IPS DF 6.9 (cell line): ENCODE data around the gene OR51Q1.

ENCODE experiments used
- DNase-seq: peaks from one replicate; pipeline ENCODE4 v3.0.0-alpha.2; 2013; ENCODE audit warnings: low read depth, low spot score
- H3K27ac ChIP-seq: one replicate; pipeline ENCODE4 v1.5.1; 2013; ENCODE audit warnings: low read length, control low read depth
- H3K27me3 ChIP-seq: 2 replicates; pipeline ENCODE4 v1.6.1; 2013; ENCODE audit warnings: mild to moderate bottlenecking, low read length; ENCODE audit not compliant: control insufficient read depth, insufficient read depth
- H3K36me3 ChIP-seq: 2 replicates; pipeline ENCODE4 v1.6.1; 2013; ENCODE audit warnings: low read length; ENCODE audit not compliant: control insufficient read depth, insufficient read depth
- H3K4me1 ChIP-seq: 2 replicates; pipeline ENCODE4 v1.6.1; 2013; ENCODE audit warnings: low read length; ENCODE audit not compliant: control insufficient read depth, insufficient read depth
- H3K4me3 ChIP-seq: 2 replicates; pipeline ENCODE4 v1.5.1; 2013; ENCODE audit warnings: mild to moderate bottlenecking, low read length
- H3K9me3 ChIP-seq: 2 replicates; pipeline ENCODE4 v1.6.1; 2013; ENCODE audit warnings: low read length, inconsistent platforms; ENCODE audit not compliant: control insufficient read depth, insufficient read depth
- WGBS: extraction: QIAGEN DNeasy Blood & Tissue Kit; methylation state at CpG from one replicate; pipeline ENCODE4 v1.1.7; 2013; ENCODE audit warnings: mixed read lengths, missing lambda C conversion rate; ENCODE audit not compliant: insufficient read length, insufficient coverage; 5-methylcytosine and 5-hydroxymethylcytosine counted together

Gene OR51Q1, protein sequence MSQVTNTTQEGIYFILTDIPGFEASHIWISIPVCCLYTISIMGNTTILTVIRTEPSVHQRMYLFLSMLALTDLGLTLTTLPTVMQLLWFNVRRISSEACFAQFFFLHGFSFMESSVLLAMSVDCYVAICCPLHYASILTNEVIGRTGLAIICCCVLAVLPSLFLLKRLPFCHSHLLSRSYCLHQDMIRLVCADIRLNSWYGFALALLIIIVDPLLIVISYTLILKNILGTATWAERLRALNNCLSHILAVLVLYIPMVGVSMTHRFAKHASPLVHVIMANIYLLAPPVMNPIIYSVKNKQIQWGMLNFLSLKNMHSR

DNA sequence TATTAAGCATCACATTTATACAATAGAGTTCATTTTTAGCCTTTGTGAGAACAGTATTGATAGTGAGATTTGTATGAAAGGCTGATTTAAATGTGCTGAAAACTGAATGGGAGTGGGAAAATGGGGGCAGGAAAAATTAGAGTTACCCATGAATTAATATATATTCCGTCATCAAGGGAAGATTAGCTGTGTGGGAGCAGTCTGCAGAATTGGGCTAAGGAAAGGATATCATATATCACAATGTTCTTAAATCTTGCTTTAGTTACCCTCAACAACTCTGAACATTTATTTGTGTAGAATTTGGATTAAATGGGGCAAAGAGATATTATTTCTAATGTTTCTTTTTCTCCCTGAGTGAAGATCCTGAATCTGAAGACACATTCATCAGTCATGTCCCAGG lies at the start of gene OR51Q1:
OR51Q1 (plus strand) TSS at position 301 of the 400 bp plus-strand sequence; CDS start at position 391, 90 bp downstream.
- Histone ChIP-seq H3K27ac (no peak within 1 kb of the TSS), H3K4me1 (no peaks in the 10 kb centered on the region), H3K4me3 (no peak within 1 kb of the TSS), H3K36me3 (no peaks in the 10 kb centered on the region), H3K27me3 (no peaks in the 10 kb centered on the region), H3K9me3 (no peaks in the 10 kb centered on the region)
- no peak for DNase-seq
- no CpG with 5 or more reads among the region's 1 CpG for WGBS

DNA sequence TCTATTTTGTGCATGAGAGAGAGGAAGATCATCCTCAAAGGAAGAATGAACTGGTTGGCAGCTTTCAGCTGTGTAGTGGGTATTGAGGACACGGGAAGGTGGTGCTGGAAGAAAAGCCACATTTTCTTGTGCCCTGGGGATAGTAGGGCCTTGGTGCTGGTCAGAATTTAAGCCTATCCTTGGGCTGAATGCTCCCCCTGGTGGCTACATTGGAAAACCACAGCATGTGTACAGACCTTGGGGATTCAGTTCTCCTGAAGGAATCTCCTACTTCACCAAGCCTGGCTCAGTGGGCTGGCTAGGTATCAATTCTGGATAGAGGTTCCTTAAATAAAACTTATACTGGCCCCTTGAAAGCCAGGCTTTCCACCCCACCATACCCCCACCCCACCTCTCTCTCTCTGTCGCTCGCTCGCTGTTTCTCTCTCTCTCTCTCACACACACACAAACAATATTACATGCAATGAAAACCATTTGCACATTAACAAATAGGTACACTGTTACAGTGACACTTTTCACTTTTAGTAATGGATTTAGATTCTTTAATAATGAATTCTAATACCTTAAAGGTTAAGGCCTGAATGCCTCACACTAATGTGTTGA lies 41.1 kb upstream of the OR51Q1 start:
- no CpG with 5 or more reads among the region's 4 CpGs for WGBS

DNA sequence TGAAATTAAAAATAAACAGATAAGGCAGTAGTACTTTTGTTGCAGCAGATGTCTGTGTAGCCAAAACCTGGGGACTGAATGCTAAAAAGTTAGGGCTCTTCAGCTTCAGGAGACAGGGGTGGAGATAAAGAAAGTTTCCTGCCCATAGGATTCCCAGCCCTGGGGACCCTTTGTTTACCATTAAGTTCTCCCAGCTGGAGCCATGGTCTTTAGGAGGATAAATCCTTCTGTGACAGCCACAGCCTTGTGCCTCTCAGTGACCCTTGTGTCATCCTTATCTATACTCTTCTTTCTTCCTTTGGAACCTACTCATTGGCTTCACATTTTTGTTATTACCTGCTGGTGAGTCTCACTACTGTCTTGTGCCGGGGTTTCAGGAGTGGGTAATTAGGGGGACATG lies 38.3 kb upstream of the OR51Q1 start, which contains the start of gene OR51M1:
OR51M1 (plus strand) TSS at position 237 of the 400 bp plus-strand sequence. CDS start 5,587 bp downstream, outside the sequence.
- Histone ChIP-seq H3K4me1 (no peaks in the 10 kb centered on the region), H3K27me3 (no peaks in the 10 kb centered on the region), H3K4me3 (no peak within 1 kb of the TSS), H3K27ac (no peak within 1 kb of the TSS), H3K36me3 (no peaks in the 10 kb centered on the region), H3K9me3 (no peaks in the 10 kb centered on the region)
- WGBS, result no CpG with 5 or more reads among the region's 1 CpG
- DNase-seq, result no peak

More for the DNA sequence above, 41.1 kb upstream of the OR51Q1 start:
- DNase-seq, result peak; percentile 50
- H3K27ac ChIP-seq, result no peak overlapping the region
- H3K4me1 ChIP-seq, result no peaks in the 10 kb centered on the region
- no peaks in the 10 kb centered on the region for H3K27me3 ChIP-seq
- H3K36me3 ChIP-seq, result no peaks in the 10 kb centered on the region
- H3K9me3 ChIP-seq, result no peaks in the 10 kb centered on the region
- H3K4me3 ChIP-seq, result no peak overlapping the region

DNA sequence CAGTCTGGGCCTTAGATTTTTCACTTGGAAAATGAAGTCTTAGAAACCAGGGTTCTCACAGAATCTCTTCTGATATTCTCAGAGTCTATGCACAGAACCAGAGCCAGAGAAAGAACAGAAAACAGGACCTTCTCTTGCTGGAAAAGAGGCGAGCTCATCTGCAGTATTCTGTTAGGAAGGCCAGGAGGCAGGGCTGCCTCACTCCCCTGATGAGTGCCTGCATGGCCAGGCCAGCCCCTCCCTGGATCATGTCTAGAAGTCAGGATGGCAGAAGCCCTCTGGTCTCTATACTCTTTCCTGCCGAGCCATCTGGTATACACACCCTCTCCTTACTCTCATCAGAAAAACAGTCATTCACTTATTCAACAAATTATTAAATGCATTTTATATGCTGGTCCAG lies 37.6 kb upstream of the OR51Q1 start:
- Histone ChIP-seq H3K9me3 (no peaks in the 10 kb centered on the region), H3K27me3 (no peaks in the 10 kb centered on the region), H3K36me3 (no peaks in the 10 kb centered on the region), H3K4me1 (no peaks in the 10 kb centered on the region), H3K27ac (no peak overlapping the region), H3K4me3 (no peak overlapping the region)
- no CpG with 5 or more reads among the region's 2 CpGs for WGBS
- DNase-seq, result no peak

DNA sequence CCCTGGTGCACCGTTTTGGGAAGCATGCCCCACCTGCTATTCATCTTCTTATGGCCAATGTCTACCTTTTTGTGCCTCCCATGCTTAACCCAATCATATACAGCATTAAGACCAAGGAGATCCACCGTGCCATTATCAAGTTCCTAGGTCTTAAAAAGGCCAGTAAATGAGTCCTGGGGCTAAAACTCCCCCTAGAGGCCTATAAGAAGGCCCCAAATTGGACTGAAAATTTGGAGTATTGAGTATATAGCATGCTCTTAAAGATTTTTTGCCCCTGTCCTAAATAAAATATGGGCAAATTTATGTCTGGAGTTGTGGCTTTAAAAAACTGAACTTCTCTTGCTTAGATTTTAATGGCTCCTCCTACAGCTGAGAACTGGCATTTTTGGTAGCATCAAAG lies 31.7 kb upstream of the OR51Q1 start:
- Histone ChIP-seq H3K27ac (no peak overlapping the region), H3K4me3 (no peak overlapping the region), H3K9me3 (no peaks in the 10 kb centered on the region), H3K36me3 (no peaks in the 10 kb centered on the region), H3K4me1 (no peaks in the 10 kb centered on the region), H3K27me3 (no peaks in the 10 kb centered on the region)
- no CpG with 5 or more reads among the region's 2 CpGs for WGBS
- DNase-seq, result no peak

DNA sequence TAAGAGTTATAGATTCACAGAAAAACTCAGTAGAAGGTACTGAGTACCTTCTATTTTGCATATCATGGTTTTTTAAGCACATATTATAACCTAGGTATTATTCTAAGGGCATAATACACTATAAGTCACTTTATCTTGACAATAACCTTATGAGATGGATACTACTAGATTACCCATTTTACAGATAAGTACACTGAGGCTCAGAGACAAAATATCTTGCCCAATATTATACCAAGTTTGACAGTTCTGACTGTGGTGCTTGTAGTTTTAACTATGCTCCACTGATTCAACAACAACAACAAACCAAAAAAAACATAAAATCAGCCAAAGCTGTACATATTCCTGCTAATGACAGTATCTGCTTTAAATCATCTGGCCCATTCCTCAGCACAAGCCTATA lies 27.8 kb upstream of the OR51Q1 start:
- Histone ChIP-seq H3K27ac (no peak overlapping the region), H3K9me3 (no peaks in the 10 kb centered on the region), H3K4me3 (no peak overlapping the region), H3K4me1 (no peaks in the 10 kb centered on the region), H3K27me3 (no peaks in the 10 kb centered on the region), H3K36me3 (no peaks in the 10 kb centered on the region)
- no peak for DNase-seq

DNA sequence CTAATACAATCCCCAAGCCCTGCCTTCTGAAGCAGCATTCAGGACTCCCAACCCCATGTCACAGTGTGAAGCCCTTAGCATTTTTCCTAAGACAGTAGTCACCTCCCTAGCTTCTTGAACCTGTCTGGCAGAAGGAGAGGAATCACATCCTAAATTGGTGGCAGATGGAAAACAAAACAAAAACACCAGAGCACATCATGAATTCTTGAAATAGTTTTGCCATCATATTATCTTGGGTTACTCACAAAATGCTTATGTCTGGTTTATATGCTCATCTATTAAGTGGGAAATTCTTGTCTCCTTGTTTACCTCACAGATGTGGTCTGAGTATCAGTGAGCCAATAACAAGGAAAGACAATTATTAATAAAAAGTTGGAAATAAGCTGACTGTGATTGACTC lies 23.0 kb upstream of the OR51Q1 start:
- Histone ChIP-seq H3K27me3 (no peaks in the 10 kb centered on the region), H3K9me3 (no peaks in the 10 kb centered on the region), H3K27ac (no peak overlapping the region), H3K36me3 (no peaks in the 10 kb centered on the region), H3K4me1 (no peaks in the 10 kb centered on the region), H3K4me3 (no peak overlapping the region)
- no peak for DNase-seq

DNA sequence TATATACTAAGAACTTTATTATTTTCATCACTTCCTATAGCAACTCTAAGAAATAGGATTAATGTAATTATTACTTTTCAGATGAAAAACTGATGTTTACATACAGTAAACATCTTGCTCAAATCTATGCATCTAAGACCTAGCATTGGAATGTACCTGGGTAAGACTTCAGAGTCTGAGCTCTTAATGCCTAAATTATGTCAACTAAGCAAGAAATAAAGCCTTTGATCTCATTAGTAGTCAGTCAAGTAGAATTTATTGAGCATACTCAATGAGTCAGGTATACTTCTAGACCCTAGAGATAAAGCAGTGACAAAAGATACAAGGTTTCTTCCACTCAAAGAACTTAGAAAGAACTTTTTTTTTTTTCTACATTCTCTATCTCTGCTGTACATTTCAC lies 16.7 kb upstream of the OR51Q1 start:
- H3K4me1 ChIP-seq, result no peaks in the 10 kb centered on the region

DNA sequence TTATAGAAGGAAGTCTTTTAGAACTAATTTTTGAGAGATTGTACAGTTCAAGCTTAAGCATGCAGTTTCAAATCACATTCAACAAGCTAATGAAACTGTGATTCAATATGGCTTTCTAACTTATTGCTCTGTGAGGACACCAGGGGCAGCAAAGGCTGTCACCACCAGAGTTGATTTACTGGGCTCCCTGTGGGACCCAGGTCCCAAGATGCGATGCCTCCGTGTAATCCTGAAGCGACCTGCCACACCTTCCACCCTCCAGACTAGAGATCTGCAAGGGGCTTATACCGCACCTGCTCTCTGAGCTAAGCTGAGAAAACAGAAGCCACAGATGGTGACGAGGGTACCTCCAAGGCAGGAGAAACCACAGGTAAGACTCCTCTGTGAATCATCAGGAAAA lies 918 bp upstream of the OR51Q1 start:
- no CpG with 5 or more reads among the region's 5 CpGs for WGBS
- no peaks in the 10 kb centered on the region for H3K27me3 ChIP-seq

More for the DNA sequence above, 16.7 kb upstream of the OR51Q1 start:
- no peak for DNase-seq
- Histone ChIP-seq H3K36me3 (no peaks in the 10 kb centered on the region), H3K27me3 (no peaks in the 10 kb centered on the region), H3K4me3 (no peak overlapping the region), H3K27ac (no peak overlapping the region), H3K9me3 (no peaks in the 10 kb centered on the region)

DNA sequence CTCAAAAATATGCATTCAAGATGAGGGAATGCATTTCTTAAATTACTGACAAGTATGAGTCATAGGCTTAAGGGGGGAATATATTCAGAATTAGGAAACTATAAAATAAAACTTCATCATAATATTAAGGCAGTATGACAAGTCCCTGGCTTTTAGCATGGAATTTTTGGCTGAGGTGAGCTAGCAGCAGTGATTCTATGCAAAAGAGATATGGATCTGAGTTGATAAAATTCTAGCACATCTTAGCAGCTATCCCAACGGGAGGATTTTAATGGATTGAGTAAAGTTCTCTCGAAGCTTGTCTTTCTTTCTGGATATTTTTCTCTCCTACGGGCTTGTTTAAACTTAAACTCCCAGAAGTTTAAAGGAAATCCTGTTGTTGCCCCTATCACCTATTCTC lies 1.2 kb downstream of the OR51Q1 start:
- H3K36me3 ChIP-seq, result no peaks in the 10 kb centered on the region
- no peaks in the 10 kb centered on the region for H3K4me1 ChIP-seq
- no peak overlapping the region for H3K27ac ChIP-seq
- no peaks in the 10 kb centered on the region for H3K9me3 ChIP-seq
- DNase-seq, result no peak
- no CpG with 5 or more reads among the region's 3 CpGs for WGBS
- H3K27me3 ChIP-seq, result no peaks in the 10 kb centered on the region
- no peak overlapping the region for H3K4me3 ChIP-seq

More for the DNA sequence above, 918 bp upstream of the OR51Q1 start:
- Histone ChIP-seq H3K4me3 (no peak overlapping the region), H3K27ac (no peak overlapping the region), H3K4me1 (no peaks in the 10 kb centered on the region), H3K9me3 (no peaks in the 10 kb centered on the region), H3K36me3 (no peaks in the 10 kb centered on the region)
- no peak for DNase-seq

DNA sequence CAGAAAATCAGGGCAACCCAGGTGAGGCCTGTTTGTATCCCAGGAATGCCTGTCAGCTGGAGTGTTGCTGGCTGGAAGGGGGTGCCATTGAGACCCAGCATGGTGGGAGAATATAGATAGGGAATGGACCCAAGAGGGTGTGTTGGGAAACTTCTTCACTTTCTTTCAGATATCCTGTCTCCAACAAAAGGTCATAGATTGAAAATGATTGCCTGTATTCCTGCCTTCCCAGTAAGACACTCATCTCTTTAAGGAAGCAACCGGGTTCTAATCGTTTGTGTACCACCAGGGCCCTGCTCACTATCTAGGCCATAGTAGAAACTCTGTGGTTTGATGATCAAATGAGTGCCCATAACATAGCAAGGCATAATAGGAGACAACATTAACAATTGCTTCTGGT lies 19.5 kb downstream of the OR51Q1 start, which contains the start of gene OR51I1:
OR51I1 (minus strand) TSS at position 101 of the 400 bp plus-strand sequence; CDS start at position 101, 0 bp downstream.
- no peaks in the 10 kb centered on the region for H3K4me1 ChIP-seq
- H3K27me3 ChIP-seq, result no peaks in the 10 kb centered on the region
- DNase-seq, result no peak
- no peaks in the 10 kb centered on the region for H3K36me3 ChIP-seq
- WGBS, result no CpG with 5 or more reads among the region's 2 CpGs
- H3K4me3 ChIP-seq, result no peak within 1 kb of the TSS
- no peaks in the 10 kb centered on the region for H3K9me3 ChIP-seq
- no peak within 1 kb of the TSS for H3K27ac ChIP-seq
